GM12801 (cell line): ENCODE measurements around the gene EFCC1.

Experiments
- CTCF ChIP-seq: IDR thresholded peaks from one replicate; pipeline ENCODE4 v1.5.1; 2011; ENCODE audit warnings: control low read depth; ENCODE audit not compliant: insufficient read length; ENCODE audit errors: extremely low read depth

Gene EFCC1

GRCh38 chr3:129017484-129017899, 16.4 kb downstream of the EFCC1 start:
- TF ChIP-seq CTCF: no peak

GRCh38 chr3:129018271-129018670, 17.2 kb downstream of the EFCC1 start:
- TF ChIP-seq CTCF: no peak

- TF ChIP-seq CTCF: no peak
Observed at GRCh38 chr3:129018751-129019150, 17.6 kb downstream of the EFCC1 start.

- no peak for TF ChIP-seq CTCF
Observed at GRCh38 chr3:129019266-129019665, 18.2 kb downstream of the EFCC1 start.

GRCh38 chr3:129020691-129021090, 19.6 kb downstream of the EFCC1 start:
- no peak for TF ChIP-seq CTCF

- TF ChIP-seq CTCF: no peak
Observed at GRCh38 chr3:129021140-129021551, 20.0 kb downstream of the EFCC1 start.

GRCh38 chr3:129022114-129023007, 21.3 kb downstream of the EFCC1 start:
- no peak for TF ChIP-seq CTCF
